ENCODE data around the gene CCDC88A.
"Not testable (repeated sequence)": the region's sequence is repeated elsewhere in the genome, so short reads cannot be mapped to it uniquely, and the experiment has no call there.

CCDC88A gene

GRCh38 chr2:55385516-55385915, 34.1 kb downstream of the CCDC88A start:
- not testable (repeated sequence) for DNase-seq (ENCODE audit: low read depth)

GRCh38 chr2:55384786-55385185, 34.9 kb downstream of the CCDC88A start:
- no peak for DNase-seq (ENCODE audit: low read depth)

- DNase-seq (ENCODE audit: low read depth) = no peak
These were observed 48.3 kb downstream of the CCDC88A start for GRCh38 chr2:55371376-55371775.

GRCh38 chr2:55370208-55370607, 49.4 kb downstream of the CCDC88A start:
- no peak for DNase-seq (ENCODE audit: low read depth)

- DNase-seq (ENCODE audit: low read depth) = no peak
These were observed 54.4 kb downstream of the CCDC88A start for GRCh38 chr2:55365303-55365702.

- no peak for DNase-seq (ENCODE audit: low read depth)
These were observed 55.2 kb downstream of the CCDC88A start for GRCh38 chr2:55364189-55365055.

GRCh38 chr2:55363636-55364035, 56.0 kb downstream of the CCDC88A start:
- no peak for DNase-seq (ENCODE audit: low read depth)

GRCh38 chr2:55361465-55362189, 58.0 kb downstream of the CCDC88A start:
- no peak for DNase-seq (ENCODE audit: low read depth)

- no peak for DNase-seq (ENCODE audit: low read depth)
These were observed 61.2 kb downstream of the CCDC88A start for GRCh38 chr2:55358451-55358850.

- DNase-seq (ENCODE audit: low read depth) = no peak
These were observed 61.7 kb downstream of the CCDC88A start for GRCh38 chr2:55357927-55358326.

GRCh38 chr2:55357164-55357563, 62.5 kb downstream of the CCDC88A start:
- DNase-seq (ENCODE audit: low read depth) = no peak

- not testable (repeated sequence) for DNase-seq (ENCODE audit: low read depth)
These were observed 63.5 kb downstream of the CCDC88A start for GRCh38 chr2:55356136-55356535.

GRCh38 chr2:55355451-55355850, 64.2 kb downstream of the CCDC88A start:
- no peak for DNase-seq (ENCODE audit: low read depth)

GRCh38 chr2:55351672-55352071, 68.0 kb downstream of the CCDC88A start:
- DNase-seq (ENCODE audit: low read depth) = no peak

GRCh38 chr2:55345064-55345463, 74.6 kb downstream of the CCDC88A start:
- DNase-seq (ENCODE audit: low read depth) = no peak

GRCh38 chr2:55338268-55338667, 81.4 kb downstream of the CCDC88A start:
- DNase-seq (ENCODE audit: low read depth) = no peak

- no peak for DNase-seq (ENCODE audit: low read depth)
These were observed 84.9 kb downstream of the CCDC88A start for GRCh38 chr2:55334728-55335127.

GRCh38 chr2:55330541-55331297, 88.9 kb downstream of the CCDC88A start:
- no peak for DNase-seq (ENCODE audit: low read depth)

- DNase-seq (ENCODE audit: low read depth) = no peak
These were observed 92.0 kb downstream of the CCDC88A start for GRCh38 chr2:55327470-55328230.

GRCh38 chr2:55314985-55315384, 104.7 kb downstream of the CCDC88A start:
- no peak for DNase-seq (ENCODE audit: low read depth)

- DNase-seq (ENCODE audit: low read depth) = no peak
These were observed 108.2 kb downstream of the CCDC88A start for GRCh38 chr2:55311444-55311870.

- no peak for DNase-seq (ENCODE audit: low read depth)
These were observed 110.2 kb downstream of the CCDC88A start for GRCh38 chr2:55309446-55309845.
